ENCODE data around the gene CEP57L1.
A peak's percentile ranks its signal among the peaks of the same experiment; 100 is the strongest.

Gene CEP57L1

DNA sequence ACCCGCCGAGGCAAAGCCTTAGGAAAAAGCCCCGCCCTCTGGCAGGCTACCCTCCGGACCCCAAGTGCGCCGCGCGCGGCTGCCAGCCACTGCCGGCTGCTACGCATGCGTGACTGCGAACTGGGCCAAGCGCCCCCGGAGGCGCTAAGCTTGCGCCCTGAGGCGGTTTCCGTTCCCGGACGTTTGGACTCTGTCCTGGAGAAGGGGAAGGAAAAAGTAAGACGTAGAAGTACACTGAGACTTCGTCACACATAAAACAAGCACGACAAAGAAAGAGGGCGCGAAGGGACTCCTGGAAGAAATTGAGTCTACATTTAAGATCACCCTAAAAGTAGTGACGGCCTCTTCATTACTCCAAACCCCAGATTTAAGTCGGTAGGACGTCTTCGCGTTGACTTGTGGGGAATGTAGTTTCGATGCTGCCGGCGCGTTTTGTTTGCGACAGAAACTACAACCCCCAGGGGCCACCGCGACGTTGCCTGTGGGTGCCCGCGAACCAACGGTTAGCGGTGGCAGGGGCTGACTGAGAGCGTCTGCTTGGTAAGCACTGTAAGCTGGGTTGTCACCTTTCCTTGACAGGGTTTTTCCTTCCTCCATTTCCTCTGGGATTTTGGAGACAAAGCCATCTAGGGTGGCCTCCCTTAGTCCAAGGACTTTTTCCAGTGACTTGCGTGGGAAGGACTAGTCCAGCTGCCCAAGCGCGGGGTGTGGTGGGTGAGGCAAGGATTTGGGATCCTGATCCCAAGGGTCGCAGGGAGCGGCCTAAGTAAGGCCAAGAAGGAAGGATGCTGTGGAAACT lies at the start of gene CEP57L1:
TSS of gene CEP57L1 (plus strand) at position 472 of the 799 bp plus-strand sequence. CDS start 49,715 bp downstream, outside the sequence.
- DNase-seq (ENCODE audit: extremely low spot score, insufficient read length, low read depth) (peak; percentile 78), FAIRE-seq (peak; percentile 94)

GRCh38 chr6:109048176-109048575 lies 47.1 kb upstream of the CEP57L1 start:
- FAIRE-seq (no peak), DNase-seq (ENCODE audit: extremely low spot score, insufficient read length, low read depth) (no peak)

DNA sequence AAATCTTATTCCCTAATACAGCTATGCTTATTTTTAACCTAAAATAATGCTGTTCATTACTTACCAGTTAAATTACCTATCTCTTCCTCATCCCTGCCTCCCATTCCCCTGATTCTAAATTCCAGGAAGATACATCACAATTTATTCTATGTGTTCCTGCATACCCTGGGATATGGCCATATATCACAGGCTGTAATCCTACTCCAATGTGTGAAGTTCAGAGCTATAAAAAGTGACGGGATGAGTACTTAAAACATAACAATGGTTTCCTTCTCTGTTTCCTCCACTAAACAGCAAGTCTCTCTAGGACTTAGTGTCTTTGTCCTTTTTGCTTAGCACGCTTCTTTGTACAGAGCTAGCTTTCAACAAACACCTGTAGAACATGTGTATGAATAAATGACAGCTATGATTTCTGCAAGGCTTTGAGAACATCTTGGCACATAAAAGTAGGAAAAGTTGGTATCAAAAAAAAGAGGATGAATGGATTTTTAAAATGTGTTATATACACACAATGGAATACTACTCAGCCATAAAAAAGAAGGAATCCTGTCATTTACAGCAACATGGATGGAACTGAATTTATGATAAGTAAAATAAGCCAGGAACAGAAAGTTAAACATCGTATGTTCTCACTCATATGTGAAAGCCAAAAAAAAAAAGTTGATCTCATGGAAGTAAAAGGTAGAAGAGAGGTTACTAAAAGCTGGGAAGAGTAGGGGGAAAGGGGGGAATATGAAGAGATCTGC lies 46.5 kb upstream of the CEP57L1 start:
- FAIRE-seq = no peak

DNA sequence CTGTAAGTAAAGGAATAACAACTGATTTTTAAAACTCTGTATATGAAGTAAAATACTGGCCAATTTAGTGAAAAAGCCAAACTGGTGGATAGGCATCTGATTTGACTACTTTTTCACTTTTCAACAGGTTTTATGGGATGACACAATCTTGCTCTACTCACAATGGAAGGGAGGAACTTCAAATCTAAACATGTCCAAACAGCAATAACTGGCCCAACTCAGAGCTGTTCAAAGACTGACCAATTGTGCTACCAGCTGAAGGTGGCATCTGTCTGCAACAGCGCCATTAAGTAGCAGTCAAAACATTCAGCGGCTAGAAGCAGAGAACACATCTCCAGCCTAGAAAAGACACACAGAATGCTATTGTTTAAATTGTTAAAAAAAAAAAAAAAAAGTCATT lies 45.3 kb upstream of the CEP57L1 start:
- DNase-seq (ENCODE audit: extremely low spot score, insufficient read length, low read depth) (no peak), FAIRE-seq (no peak)

More for the DNA sequence above, 46.5 kb upstream of the CEP57L1 start:
- DNase-seq (ENCODE audit: extremely low spot score, insufficient read length, low read depth) = no peak

DNA sequence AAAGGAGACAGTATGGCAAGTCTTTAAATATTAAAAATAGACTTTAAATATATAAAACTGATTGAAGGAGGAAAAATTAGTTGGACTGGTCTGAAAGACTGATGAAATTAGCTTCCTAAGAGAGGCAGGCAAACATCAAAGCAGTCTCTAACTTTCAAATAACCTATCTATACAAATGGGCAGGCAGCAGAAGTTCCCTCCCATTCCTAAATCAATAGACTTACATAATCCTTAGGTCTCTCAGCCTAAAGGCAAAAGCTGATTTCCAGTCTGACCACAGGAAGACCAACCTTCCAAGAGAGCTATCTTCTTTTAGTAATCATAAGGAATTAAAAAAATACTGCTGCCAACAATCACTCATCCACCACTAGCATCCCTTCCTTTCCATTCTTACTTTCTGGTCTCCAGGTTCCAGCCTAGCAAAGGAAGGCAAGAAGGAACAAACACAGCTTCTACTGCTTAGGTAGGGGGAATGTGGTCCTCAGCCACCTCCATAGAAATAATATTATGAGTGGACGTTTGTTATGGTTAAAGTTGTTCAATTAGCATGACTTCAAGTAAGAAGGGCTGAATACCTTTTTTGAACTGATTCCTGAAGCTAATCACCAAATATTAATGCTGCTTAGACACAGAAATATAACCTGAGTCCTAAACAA lies 44.7 kb upstream of the CEP57L1 start:
- FAIRE-seq (no peak), DNase-seq (ENCODE audit: extremely low spot score, insufficient read length, low read depth) (no peak)

- FAIRE-seq = peak; percentile 15
Measured at GRCh38 chr6:109051301-109052017, 43.8 kb upstream of the CEP57L1 start.

DNA sequence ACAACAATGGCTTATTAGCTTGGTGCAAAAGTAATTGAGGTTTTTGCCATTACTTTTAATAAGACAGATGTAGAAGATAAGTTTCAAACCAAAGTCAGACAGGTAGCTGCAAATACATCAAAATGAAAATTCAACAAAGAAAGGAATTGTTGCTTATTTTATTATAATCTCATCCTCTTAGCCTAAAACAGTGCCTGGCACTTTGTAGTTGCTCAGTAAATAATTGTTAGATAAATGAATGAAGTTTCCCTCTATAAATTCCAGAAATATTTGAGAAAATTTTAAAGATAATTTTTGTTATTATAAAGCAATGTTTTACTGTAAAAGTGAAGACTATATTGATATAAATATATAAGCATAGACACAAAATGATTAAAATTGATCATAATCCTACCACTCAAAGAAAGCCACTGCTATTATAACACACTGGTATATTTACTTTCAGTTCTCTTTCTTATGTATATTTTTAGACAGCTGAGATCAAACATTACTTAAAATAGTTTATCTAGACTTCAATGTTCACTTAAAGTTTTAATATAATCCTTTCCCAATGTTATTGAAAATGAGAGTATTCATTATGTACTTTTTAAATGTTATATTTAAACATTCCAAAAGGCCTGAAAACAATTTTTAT lies 43.2 kb upstream of the CEP57L1 start:
- peak; percentile 26 for FAIRE-seq
- DNase-seq (ENCODE audit: extremely low spot score, insufficient read length, low read depth) = no peak

More at GRCh38 chr6:109051301-109052017, 43.8 kb upstream of the CEP57L1 start:
- no peak for DNase-seq (ENCODE audit: extremely low spot score, insufficient read length, low read depth)

DNA sequence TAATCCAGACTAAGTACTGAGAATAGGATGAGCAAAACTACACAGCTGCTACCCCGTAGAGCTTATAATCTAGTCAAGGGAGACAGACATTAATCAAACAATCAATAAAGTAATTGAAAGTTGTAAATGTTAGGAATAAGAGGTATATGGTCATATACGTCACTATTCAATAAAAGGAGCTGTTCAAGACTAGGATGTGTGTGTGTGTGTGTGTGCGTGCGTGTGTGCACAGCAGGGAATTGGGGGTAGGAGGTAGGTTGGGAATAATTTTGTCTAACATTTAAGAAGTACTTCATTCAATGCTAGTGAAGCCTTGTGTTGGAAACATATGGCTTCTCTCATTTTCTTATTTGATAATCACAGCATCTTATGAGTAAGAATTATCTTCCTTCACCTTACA lies 42.5 kb upstream of the CEP57L1 start:
- FAIRE-seq = no peak
- DNase-seq (ENCODE audit: extremely low spot score, insufficient read length, low read depth) = no peak

GRCh38 chr6:109053336-109053735 lies 42.0 kb upstream of the CEP57L1 start:
- FAIRE-seq = no peak
- no peak for DNase-seq (ENCODE audit: extremely low spot score, insufficient read length, low read depth)

GRCh38 chr6:109055771-109056235 lies 39.5 kb upstream of the CEP57L1 start:
- FAIRE-seq (no peak), DNase-seq (ENCODE audit: extremely low spot score, insufficient read length, low read depth) (no peak)

DNA sequence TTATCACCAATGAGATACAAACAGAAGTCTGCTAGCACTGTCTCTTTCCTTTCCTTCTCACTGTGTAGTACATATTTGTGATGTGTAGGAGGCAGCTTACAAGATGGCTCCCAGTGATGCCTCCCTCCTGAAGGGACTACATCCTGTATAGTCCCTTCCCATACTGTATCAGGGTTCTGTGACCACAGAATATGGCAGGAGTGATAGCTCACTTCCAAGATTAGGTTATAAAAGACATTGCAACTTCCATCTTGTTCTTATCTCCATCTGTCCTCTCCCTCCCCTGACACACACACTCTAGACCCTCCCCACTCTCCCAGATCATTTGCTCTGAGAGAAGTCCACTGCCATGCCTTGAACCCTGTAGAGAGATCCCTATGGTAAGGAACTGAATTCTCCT lies 38.6 kb upstream of the CEP57L1 start:
- FAIRE-seq = no peak
- no peak for DNase-seq (ENCODE audit: extremely low spot score, insufficient read length, low read depth)

DNA sequence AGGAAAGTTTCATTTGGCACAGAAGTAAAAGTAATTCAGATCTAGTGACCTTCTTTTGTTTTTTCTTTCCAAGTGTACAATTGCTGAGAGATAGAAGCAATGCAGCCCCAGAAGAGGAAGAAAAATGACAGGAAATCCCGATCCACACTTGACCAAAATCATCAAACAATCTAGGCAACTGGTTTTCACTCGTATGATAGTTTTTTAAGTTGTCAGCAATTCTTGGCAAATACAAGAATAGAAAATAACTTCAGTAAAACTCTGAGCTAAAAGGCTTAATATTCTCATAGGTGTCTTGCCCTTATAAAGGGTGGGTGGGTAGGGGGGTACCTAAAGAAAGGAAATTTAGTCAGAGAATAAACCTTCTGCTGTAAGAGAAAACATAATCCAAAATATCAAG lies 36.7 kb upstream of the CEP57L1 start:
- FAIRE-seq = no peak
- no peak for DNase-seq (ENCODE audit: extremely low spot score, insufficient read length, low read depth)

GRCh38 chr6:109059153-109059552 lies 36.2 kb upstream of the CEP57L1 start:
- FAIRE-seq = peak; percentile 9
- DNase-seq (ENCODE audit: extremely low spot score, insufficient read length, low read depth) = no peak

DNA sequence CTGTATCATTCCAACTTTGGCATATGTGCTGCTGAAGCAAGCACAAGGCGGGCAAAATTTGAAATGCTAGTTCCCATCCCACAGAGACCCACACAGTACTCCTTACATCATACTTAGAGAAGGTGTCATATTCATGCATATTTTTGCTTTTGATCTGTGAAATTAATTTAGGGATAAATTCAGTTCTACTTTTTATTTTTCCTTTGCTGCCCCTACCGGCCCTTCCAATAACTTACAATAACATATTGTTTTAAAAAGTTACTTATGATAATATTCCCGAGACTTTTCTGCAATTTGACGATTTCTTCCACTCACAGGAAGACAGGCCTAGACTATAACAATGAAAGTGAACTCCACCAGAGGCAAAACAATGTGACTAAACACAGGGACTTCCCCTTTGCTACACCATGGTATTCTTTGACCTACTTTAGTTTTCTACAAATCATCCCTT lies 35.7 kb upstream of the CEP57L1 start:
- FAIRE-seq (peak; percentile 64), DNase-seq (ENCODE audit: extremely low spot score, insufficient read length, low read depth) (no peak)

- FAIRE-seq (no peak), DNase-seq (ENCODE audit: extremely low spot score, insufficient read length, low read depth) (no peak)
Measured at GRCh38 chr6:109060571-109060970, 34.7 kb upstream of the CEP57L1 start.

- no peak for DNase-seq (ENCODE audit: extremely low spot score, insufficient read length, low read depth)
- no peak for FAIRE-seq
Measured at GRCh38 chr6:109062216-109062615, 33.1 kb upstream of the CEP57L1 start.

- FAIRE-seq (no peak), DNase-seq (ENCODE audit: extremely low spot score, insufficient read length, low read depth) (no peak)
Measured at GRCh38 chr6:109062767-109063352, 32.4 kb upstream of the CEP57L1 start.

DNA sequence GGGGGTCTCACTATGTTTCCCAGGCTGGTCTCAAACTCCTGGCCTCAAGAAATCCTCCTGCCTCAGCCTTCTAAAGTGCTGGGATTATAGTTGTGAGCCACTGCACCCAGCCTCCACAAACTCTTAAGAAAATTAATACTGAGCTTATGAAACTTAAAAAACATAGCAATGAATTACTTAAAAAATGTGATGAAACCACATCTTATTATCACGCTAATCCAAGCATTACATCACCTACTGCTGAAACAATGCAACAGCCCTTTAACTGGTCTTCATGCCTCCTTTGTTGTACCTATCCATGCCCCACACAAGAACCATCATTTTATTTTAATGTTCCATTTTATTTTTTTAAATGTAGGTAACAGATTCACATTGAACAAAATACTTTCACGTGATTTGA lies 25.6 kb upstream of the CEP57L1 start:
- FAIRE-seq = no peak
- no peak for DNase-seq (ENCODE audit: extremely low spot score, insufficient read length, low read depth)

Measured in GM18507 (cell line).